ENCODE results near the gene PDE9A. TPM values are rescaled to one million over a fixed set of nuclear protein-coding genes. Genes with fewer than 3 reads are reported as not detected.

PDE9A gene
- total and polyA plus RNA-seq, 2 donors (not counting 1 experiment from before 2014, with no cell fraction given): 0.34 to 5.8 TPM

- H3K27me3 Mint-ChIP-seq: peaks cover 18% of the 10 kb centered on the region
These were observed 9.9 kb downstream of the PDE9A start for GRCh38 chr21:42663200-42663750.

More at GRCh38 chr21:42663200-42663750, 9.9 kb downstream of the PDE9A start:
- 80% methylated on average over 12 of the region's 18 CpGs for WGBS (ENCODE audit: insufficient coverage)
- CTCF ChIA-PET: no interaction called here
- peaks cover 20 to 25% of the 10 kb centered on the region in 2 donors for H3K4me1 ChIP-seq (ENCODE audit: control insufficient read depth in 2 of 2, insufficient read depth in 2 of 2, low read length in 2 of 2)
- H3K4me2 ChIP-seq (replicated peaks; ENCODE audit: low read depth, low read length, poor library complexity, severe bottlenecking): no peak overlapping the region
- H3K79me2 ChIP-seq (ENCODE audit: control insufficient read depth, insufficient read depth, low read length): no peaks in the 10 kb centered on the region
- H3K9me3 ChIP-seq (ENCODE audit: control extremely low read depth in 1 of 3, control insufficient read depth in 2 of 3, insufficient read depth in 1 of 3, low read length in 2 of 3): peaks cover 0 to 15% (median 0%) of the 10 kb centered on the region in 3 donors
- TF ChIP-seq CTCF (IDR thresholded peaks at IDR 0.05) (no peak), EZH2 (IDR thresholded peaks at IDR 0.05; ENCODE audit: borderline replicate concordance, insufficient read depth, low read depth, low read length, poor library complexity, severe bottlenecking) (no peak)
- H3K9ac ChIP-seq (ENCODE audit: low read length): no peak overlapping the region
- Mint-ChIP-seq H3K27ac (no peak overlapping the region), H3K9me3 (ENCODE audit: insufficient read depth) (no peaks in the 10 kb centered on the region), H3K4me1 (peaks cover 24% of the 10 kb centered on the region), H3K4me3 (no peak overlapping the region)
- intact Hi-C loops (cut with micrococcal nuclease): no loop called here
- ATAC-seq (ENCODE audit: low read depth): no peak
- DNase-seq: no peak
- no peak overlapping the region for H3K4me3 ChIP-seq (ENCODE audit: control extremely low read depth in 1 of 5, extremely low read depth in 1 of 5, insufficient read depth in 1 of 5, low read depth in 2 of 5, low read length in 4 of 5)
- H3K27ac ChIP-seq (ENCODE audit: low read length in 2 of 2): no peak overlapping the region
- H4K20me1 ChIP-seq (ENCODE audit: control insufficient read depth, insufficient read depth, low read length, poor library complexity, severe bottlenecking): no peaks in the 10 kb centered on the region
- no peak overlapping the region for H2AFZ ChIP-seq (ENCODE audit: insufficient read depth, low read depth, low read length, poor library complexity, severe bottlenecking)
- no peaks in the 10 kb centered on the region for H3K36me3 ChIP-seq (replicated peaks in 1 of 2; ENCODE audit: control extremely low read depth in 1 of 2, control insufficient read depth in 1 of 2, extremely low read depth in 1 of 2, insufficient read depth in 2 of 2, low read length in 1 of 2)
- POLR2A ChIA-PET: no interaction called here
- peaks cover 0 to 19% (median 3%) of the 10 kb centered on the region in 4 experiments for H3K27me3 ChIP-seq (replicated peaks in 1 of 4; ENCODE audit: control extremely low read depth in 1 of 4, control insufficient read depth in 3 of 4, insufficient read depth in 4 of 4, low read length in 3 of 4)
